CD4-positive, alpha-beta memory T cell (primary cell): Measurements from ENCODE around the gene COL20A1. TPM values are rescaled to one million over a fixed set of nuclear protein-coding genes. Genes with fewer than 3 reads are reported as not detected.

ENCODE experiments used
- CTCF ChIA-PET: fragments of 350-600 bp; sonication (Branson Sonifier 250); formaldehyde crosslinking; loops from one replicate; lab custom pipeline; 2021; ENCODE audit warnings: inconsistent platforms; ENCODE audit not compliant: partially characterized antibody; lab: Charles Lee
- POLR2A ChIA-PET: fragments of 350-600 bp; sonication (Branson Sonifier 250); formaldehyde crosslinking; loops from one replicate; lab custom pipeline; 2021; ENCODE audit not compliant: partially characterized antibody; lab: Charles Lee
- DNase-seq, 5 donors: peaks; one replicate each; pipeline versions ENCODE4 v3.0.0 to v3.0.0-alpha.2; 2020 to 2022; ENCODE audit warnings: mixed read lengths in 1 of 5
- H3K27ac ChIP-seq: one replicate; pipeline ENCODE4 v1.7.0; 2013; ENCODE audit warnings: low read depth, low read length
- H3K27me3 ChIP-seq: 2 replicates; pipeline ENCODE4 v1.7.0; 2013; ENCODE audit warnings: mild to moderate bottlenecking, low read length, moderate library complexity; ENCODE audit not compliant: insufficient read depth
- H3K36me3 ChIP-seq: 2 replicates; pipeline ENCODE4 v1.7.0; 2013; ENCODE audit warnings: mild to moderate bottlenecking, low read length, moderate library complexity; ENCODE audit not compliant: insufficient read depth
- H3K4me1 ChIP-seq: 2 replicates; pipeline ENCODE4 v1.7.0; 2013; ENCODE audit warnings: mild to moderate bottlenecking, low read length, moderate library complexity; ENCODE audit not compliant: insufficient read depth
- H3K4me3 ChIP-seq, 2 donors: one replicate each; pipeline ENCODE4 v1.7.0; 2013; ENCODE audit warnings: low read length in 2 of 2, mild to moderate bottlenecking in 1 of 2
- H3K9me3 ChIP-seq, 2 donors: one replicate each; pipeline ENCODE4 v1.7.0; 2013; ENCODE audit warnings: low read length in 2 of 2, control low read depth in 1 of 2; ENCODE audit not compliant: control insufficient read depth in 1 of 2
- H3K27ac Mint-ChIP-seq, 7 donors: one replicate each; pipeline ENCODE4 v1.8.0; 2020 to 2021; ENCODE audit warnings: mixed read lengths in 7 of 7, mild to moderate bottlenecking in 6 of 7, inconsistent platforms in 3 of 7, moderate library complexity in 3 of 7
- H3K27me3 Mint-ChIP-seq, 2 donors: one replicate each; pipeline ENCODE4 v1.8.0; 2020 to 2021; ENCODE audit warnings: mixed read lengths in 2 of 2
- H3K36me3 Mint-ChIP-seq, 2 donors: one replicate each; pipeline ENCODE4 v1.8.0; 2020 to 2021; ENCODE audit warnings: mixed read lengths in 2 of 2, inconsistent platforms in 1 of 2, mild to moderate bottlenecking in 1 of 2
- H3K4me1 Mint-ChIP-seq, 4 donors: one replicate each; pipeline ENCODE4 v1.8.0; 2020 to 2021; ENCODE audit warnings: mixed read lengths in 4 of 4, mild to moderate bottlenecking in 1 of 4
- H3K4me3 Mint-ChIP-seq, 8 donors: one replicate each; pipeline ENCODE4 v1.8.0; 2020 to 2021; ENCODE audit warnings: mixed read lengths in 8 of 8, mild to moderate bottlenecking in 7 of 8, moderate library complexity in 6 of 8, inconsistent platforms in 3 of 8
- H3K9me3 Mint-ChIP-seq, 8 donors: one replicate each; pipeline ENCODE4 v1.8.0; 2020 to 2021; ENCODE audit warnings: mixed read lengths in 8 of 8, mild to moderate bottlenecking in 5 of 8, inconsistent platforms in 3 of 8, moderate library complexity in 1 of 8
- intact Hi-C: fragments of 100-400 bp; cut with micrococcal nuclease; formaldehyde crosslinking; loops from one replicate; pipeline ENCODE4 v1.15.1; 2023
- polyA plus RNA-seq, 2 donors: library from polyadenylated mRNA; unstranded; fragments of 300-500 nt; fragmentation: Illumina TruSeq; gene quantifications; one replicate each; pipeline ENCODE4 v1.2.3, GENCODE V29; 2021
- total RNA-seq, 2 experiments: library from RNA; stranded (reverse); gene quantifications; one replicate each; pipeline ENCODE4 v1.2.3, GENCODE V29; 2021

Gene COL20A1
- total and polyA plus RNA-seq, 4 experiments from 2014 or later = 0.11 TPM; not detected in 3

DNA sequence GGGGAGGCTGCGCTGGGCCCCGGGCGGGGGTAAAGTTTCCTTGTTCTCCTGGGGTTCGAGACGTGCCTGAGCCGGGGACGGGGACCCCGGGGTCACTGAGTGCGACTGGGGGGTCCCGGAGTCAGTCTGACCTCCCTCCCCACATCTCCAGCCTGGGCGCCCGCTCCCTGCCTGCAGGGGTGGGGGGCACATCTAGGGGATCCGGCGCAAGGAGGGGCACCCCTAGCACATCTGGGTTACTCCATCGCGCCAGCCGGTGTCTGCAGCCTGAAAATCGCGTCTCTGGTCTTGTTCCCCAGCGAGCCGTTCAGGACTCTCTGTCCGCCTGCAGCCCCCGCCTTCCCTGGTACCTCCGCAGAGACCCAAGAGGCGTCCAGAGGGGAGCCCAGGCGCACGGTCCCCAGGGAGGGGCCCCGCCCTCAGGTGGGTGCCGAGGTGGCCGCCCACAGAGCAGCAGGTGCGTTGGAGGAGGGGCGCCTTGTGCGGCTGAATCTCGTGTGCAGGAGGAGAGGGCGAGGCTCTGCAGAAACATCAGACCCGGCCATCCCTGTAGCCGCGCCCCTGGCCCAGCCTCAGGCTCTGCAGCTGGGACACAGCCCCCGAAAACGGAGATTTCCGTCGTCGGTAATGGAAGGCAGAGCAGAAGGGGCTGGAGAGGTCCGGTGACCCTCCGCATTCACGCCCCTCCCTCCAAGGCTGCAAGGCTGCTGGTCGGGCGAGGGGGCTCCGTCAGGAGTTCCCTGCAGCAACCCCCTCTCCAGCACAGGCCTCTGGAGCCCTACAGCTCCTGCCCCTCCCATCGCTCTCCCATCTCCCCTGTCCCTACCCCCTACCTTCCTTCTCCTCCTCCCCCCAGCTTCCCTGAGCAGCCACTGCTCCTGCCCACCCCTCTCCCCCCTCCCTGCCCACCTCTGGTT lies 68.8 kb downstream of the COL20A1 start:
- ChIA-PET POLR2A (no interaction called here), CTCF (no interaction called here)
- Histone ChIP-seq H3K36me3 (no peaks in the 10 kb centered on the region), H3K27me3 (no peaks in the 10 kb centered on the region), H3K9me3 (no peaks in the 10 kb centered on the region), H3K4me1 (no peaks in the 10 kb centered on the region), H3K4me3 (no peak overlapping the region), H3K27ac (no peak overlapping the region)
- DNase-seq = no peak
- no peaks in the 10 kb centered on the region for H3K36me3 Mint-ChIP-seq
- no peak overlapping the region for H3K4me3 Mint-ChIP-seq
- peaks cover 13 to 19% of the 10 kb centered on the region in 2 donors for H3K27me3 Mint-ChIP-seq
- intact Hi-C loops = no loop called here
- H3K4me1 Mint-ChIP-seq = peaks cover 0 to 4% (median 1%) of the 10 kb centered on the region in 4 donors
- peaks cover 0 to 2% (median 0%) of the 10 kb centered on the region in 8 donors for H3K9me3 Mint-ChIP-seq
- H3K27ac Mint-ChIP-seq = no peak overlapping the region

DNA sequence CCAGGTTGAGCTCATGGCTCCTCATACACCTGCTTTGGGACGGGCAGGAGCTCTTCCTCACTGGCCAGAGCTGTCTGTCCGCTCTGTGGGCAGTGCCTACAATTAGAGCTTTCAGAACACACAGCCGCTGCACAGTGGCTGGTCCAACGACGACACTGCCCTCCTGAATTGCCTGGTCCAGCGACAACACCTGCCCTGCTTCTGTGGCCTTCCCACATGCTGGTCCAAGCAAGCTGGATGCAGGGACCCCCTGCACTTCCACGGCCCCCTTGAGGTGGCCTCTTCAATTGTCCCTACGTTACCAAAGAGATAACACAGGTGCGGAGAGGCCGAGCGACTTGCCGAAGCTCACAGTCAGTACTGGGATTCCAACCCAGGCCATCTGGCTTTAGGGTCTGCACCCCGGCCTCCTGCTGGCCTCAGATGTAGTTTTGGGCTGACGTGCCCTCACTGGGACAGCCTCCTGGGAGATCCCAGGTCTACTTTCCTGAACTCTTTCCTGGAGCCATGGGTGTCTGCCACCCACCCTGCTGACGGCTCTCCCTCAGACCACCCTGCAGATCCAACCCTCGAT lies 69.5 kb downstream of the COL20A1 start:
- Histone ChIP-seq H3K36me3 (no peaks in the 10 kb centered on the region), H3K4me1 (no peaks in the 10 kb centered on the region), H3K27ac (no peak overlapping the region), H3K4me3 (no peak overlapping the region), H3K27me3 (no peaks in the 10 kb centered on the region), H3K9me3 (no peaks in the 10 kb centered on the region)
- no peaks in the 10 kb centered on the region for H3K36me3 Mint-ChIP-seq
- H3K9me3 Mint-ChIP-seq = peaks cover 0 to 2% (median 0%) of the 10 kb centered on the region in 8 donors
- DNase-seq = no peak
- peaks cover 0 to 4% (median 2%) of the 10 kb centered on the region in 4 donors for H3K4me1 Mint-ChIP-seq
- CTCF ChIA-PET = no interaction called here
- H3K4me3 Mint-ChIP-seq = peak overlapping the region in 2 of 8 donors; percentile 29 to 35
- H3K27ac Mint-ChIP-seq = peak overlapping the region in 1 of 7 donors; percentile 69
- POLR2A ChIA-PET = no interaction called here
- intact Hi-C loops = no loop called here
- H3K27me3 Mint-ChIP-seq = peaks cover 15 to 23% of the 10 kb centered on the region in 2 donors

- Histone ChIP-seq H3K4me1 (no peaks in the 10 kb centered on the region), H3K27me3 (no peaks in the 10 kb centered on the region), H3K36me3 (no peaks in the 10 kb centered on the region), H3K9me3 (no peaks in the 10 kb centered on the region), H3K4me3 (no peak overlapping the region), H3K27ac (no peak overlapping the region)
- POLR2A ChIA-PET = no interaction called here
- CTCF ChIA-PET = no interaction called here
- Mint-ChIP-seq H3K27ac (peak overlapping the region in 1 of 7 donors; percentile 69), H3K9me3 (peaks cover 0 to 2% (median 0%) of the 10 kb centered on the region in 8 donors), H3K4me1 (peaks cover 0 to 4% (median 2%) of the 10 kb centered on the region in 4 donors), H3K4me3 (no peak overlapping the region), H3K27me3 (peaks cover 15 to 23% of the 10 kb centered on the region in 2 donors), H3K36me3 (no peaks in the 10 kb centered on the region)
- DNase-seq = no peak
- intact Hi-C loops = no loop called here
Measured at GRCh38 chr20:63363013-63363957, 70.3 kb downstream of the COL20A1 start.

- H3K4me1 Mint-ChIP-seq = peaks cover 0 to 4% (median 2%) of the 10 kb centered on the region in 4 donors
- Histone ChIP-seq H3K36me3 (no peaks in the 10 kb centered on the region), H3K4me3 (no peak overlapping the region), H3K4me1 (no peaks in the 10 kb centered on the region), H3K9me3 (no peaks in the 10 kb centered on the region), H3K27ac (no peak overlapping the region), H3K27me3 (no peaks in the 10 kb centered on the region)
- peaks cover 0 to 2% (median 0%) of the 10 kb centered on the region in 8 donors for H3K9me3 Mint-ChIP-seq
- H3K27me3 Mint-ChIP-seq = peaks cover 15 to 24% of the 10 kb centered on the region in 2 donors
- H3K4me3 Mint-ChIP-seq = no peak overlapping the region
- H3K27ac Mint-ChIP-seq = no peak overlapping the region
- DNase-seq = no peak
- ChIA-PET POLR2A (no interaction called here), CTCF (no interaction called here)
- H3K36me3 Mint-ChIP-seq = no peaks in the 10 kb centered on the region
- intact Hi-C loops = no loop called here
Measured at GRCh38 chr20:63363981-63364561, 71.1 kb downstream of the COL20A1 start.

GRCh38 chr20:63364801-63365585 lies 72.0 kb downstream of the COL20A1 start:
- peaks cover 0 to 2% (median 0%) of the 10 kb centered on the region in 8 donors for H3K9me3 Mint-ChIP-seq
- H3K36me3 ChIP-seq = no peaks in the 10 kb centered on the region
- no peaks in the 10 kb centered on the region for H3K9me3 ChIP-seq
- CTCF ChIA-PET = no interaction called here
- no peaks in the 10 kb centered on the region for H3K4me1 ChIP-seq
- no peak overlapping the region for H3K4me3 Mint-ChIP-seq
- peaks cover 15 to 23% of the 10 kb centered on the region in 2 donors for H3K27me3 Mint-ChIP-seq
- no peak overlapping the region for H3K27ac Mint-ChIP-seq
- POLR2A ChIA-PET = no interaction called here
- intact Hi-C loops = no loop called here
- H3K27ac ChIP-seq = no peak overlapping the region
- peaks cover 0 to 4% (median 2%) of the 10 kb centered on the region in 4 donors for H3K4me1 Mint-ChIP-seq
- no peak overlapping the region for H3K4me3 ChIP-seq
- H3K27me3 ChIP-seq = no peaks in the 10 kb centered on the region
- no peaks in the 10 kb centered on the region for H3K36me3 Mint-ChIP-seq
- DNase-seq = no peak

- no peak for DNase-seq
- Histone ChIP-seq H3K9me3 (no peaks in the 10 kb centered on the region), H3K36me3 (no peaks in the 10 kb centered on the region), H3K4me3 (no peak overlapping the region), H3K4me1 (no peaks in the 10 kb centered on the region), H3K27me3 (no peaks in the 10 kb centered on the region), H3K27ac (no peak overlapping the region)
- intact Hi-C loops = no loop called here
- ChIA-PET POLR2A (no interaction called here), CTCF (no interaction called here)
- no peaks in the 10 kb centered on the region for H3K36me3 Mint-ChIP-seq
- no peak overlapping the region for H3K27ac Mint-ChIP-seq
- no peak overlapping the region for H3K4me3 Mint-ChIP-seq
- peaks cover 15 to 23% of the 10 kb centered on the region in 2 donors for H3K27me3 Mint-ChIP-seq
- peaks cover 0 to 4% (median 2%) of the 10 kb centered on the region in 4 donors for H3K4me1 Mint-ChIP-seq
- peaks cover 0 to 2% (median 0%) of the 10 kb centered on the region in 8 donors for H3K9me3 Mint-ChIP-seq
Measured at GRCh38 chr20:63365601-63366389, 72.8 kb downstream of the COL20A1 start.
